CD4-positive, alpha-beta memory T cell (primary cell): Measurements from ENCODE around the gene SH3D21. TPM values are rescaled to one million over a fixed set of nuclear protein-coding genes. Genes with fewer than 3 reads are reported as not detected.

ENCODE experiments used
- CTCF ChIA-PET: fragments of 350-600 bp; sonication (Branson Sonifier 250); formaldehyde crosslinking; loops from one replicate; lab custom pipeline; 2021; ENCODE audit warnings: inconsistent platforms; ENCODE audit not compliant: partially characterized antibody; lab: Charles Lee
- POLR2A ChIA-PET: fragments of 350-600 bp; sonication (Branson Sonifier 250); formaldehyde crosslinking; loops from one replicate; lab custom pipeline; 2021; ENCODE audit not compliant: partially characterized antibody; lab: Charles Lee
- DNase-seq, 5 donors: peaks; one replicate each; pipeline versions ENCODE4 v3.0.0 to v3.0.0-alpha.2; 2020 to 2022; ENCODE audit warnings: mixed read lengths in 1 of 5
- H3K27ac ChIP-seq: one replicate; pipeline ENCODE4 v1.7.0; 2013; ENCODE audit warnings: low read depth, low read length
- H3K27me3 ChIP-seq: 2 replicates; pipeline ENCODE4 v1.7.0; 2013; ENCODE audit warnings: mild to moderate bottlenecking, low read length, moderate library complexity; ENCODE audit not compliant: insufficient read depth
- H3K36me3 ChIP-seq: 2 replicates; pipeline ENCODE4 v1.7.0; 2013; ENCODE audit warnings: mild to moderate bottlenecking, low read length, moderate library complexity; ENCODE audit not compliant: insufficient read depth
- H3K4me1 ChIP-seq: 2 replicates; pipeline ENCODE4 v1.7.0; 2013; ENCODE audit warnings: mild to moderate bottlenecking, low read length, moderate library complexity; ENCODE audit not compliant: insufficient read depth
- H3K4me3 ChIP-seq, 2 donors: one replicate each; pipeline ENCODE4 v1.7.0; 2013; ENCODE audit warnings: low read length in 2 of 2, mild to moderate bottlenecking in 1 of 2
- H3K9me3 ChIP-seq, 2 donors: one replicate each; pipeline ENCODE4 v1.7.0; 2013; ENCODE audit warnings: low read length in 2 of 2, control low read depth in 1 of 2; ENCODE audit not compliant: control insufficient read depth in 1 of 2
- H3K27ac Mint-ChIP-seq, 7 donors: one replicate each; pipeline ENCODE4 v1.8.0; 2020 to 2021; ENCODE audit warnings: mixed read lengths in 7 of 7, mild to moderate bottlenecking in 6 of 7, inconsistent platforms in 3 of 7, moderate library complexity in 3 of 7
- H3K27me3 Mint-ChIP-seq, 2 donors: one replicate each; pipeline ENCODE4 v1.8.0; 2020 to 2021; ENCODE audit warnings: mixed read lengths in 2 of 2
- H3K36me3 Mint-ChIP-seq, 2 donors: one replicate each; pipeline ENCODE4 v1.8.0; 2020 to 2021; ENCODE audit warnings: mixed read lengths in 2 of 2, inconsistent platforms in 1 of 2, mild to moderate bottlenecking in 1 of 2
- H3K4me1 Mint-ChIP-seq, 4 donors: one replicate each; pipeline ENCODE4 v1.8.0; 2020 to 2021; ENCODE audit warnings: mixed read lengths in 4 of 4, mild to moderate bottlenecking in 1 of 4
- H3K4me3 Mint-ChIP-seq, 8 donors: one replicate each; pipeline ENCODE4 v1.8.0; 2020 to 2021; ENCODE audit warnings: mixed read lengths in 8 of 8, mild to moderate bottlenecking in 7 of 8, moderate library complexity in 6 of 8, inconsistent platforms in 3 of 8
- H3K9me3 Mint-ChIP-seq, 8 donors: one replicate each; pipeline ENCODE4 v1.8.0; 2020 to 2021; ENCODE audit warnings: mixed read lengths in 8 of 8, mild to moderate bottlenecking in 5 of 8, inconsistent platforms in 3 of 8, moderate library complexity in 1 of 8
- intact Hi-C: fragments of 100-400 bp; cut with micrococcal nuclease; formaldehyde crosslinking; loops from one replicate; pipeline ENCODE4 v1.15.1; 2023
- polyA plus RNA-seq, 2 donors: library from polyadenylated mRNA; unstranded; fragments of 300-500 nt; fragmentation: Illumina TruSeq; gene quantifications; one replicate each; pipeline ENCODE4 v1.2.3, GENCODE V29; 2021
- total RNA-seq, 2 experiments: library from RNA; stranded (reverse); gene quantifications; one replicate each; pipeline ENCODE4 v1.2.3, GENCODE V29; 2021

SH3D21 gene
- total and polyA plus RNA-seq, 4 experiments from 2014 or later, result 3.2 to 3.3 TPM; not detected in 2

DNA sequence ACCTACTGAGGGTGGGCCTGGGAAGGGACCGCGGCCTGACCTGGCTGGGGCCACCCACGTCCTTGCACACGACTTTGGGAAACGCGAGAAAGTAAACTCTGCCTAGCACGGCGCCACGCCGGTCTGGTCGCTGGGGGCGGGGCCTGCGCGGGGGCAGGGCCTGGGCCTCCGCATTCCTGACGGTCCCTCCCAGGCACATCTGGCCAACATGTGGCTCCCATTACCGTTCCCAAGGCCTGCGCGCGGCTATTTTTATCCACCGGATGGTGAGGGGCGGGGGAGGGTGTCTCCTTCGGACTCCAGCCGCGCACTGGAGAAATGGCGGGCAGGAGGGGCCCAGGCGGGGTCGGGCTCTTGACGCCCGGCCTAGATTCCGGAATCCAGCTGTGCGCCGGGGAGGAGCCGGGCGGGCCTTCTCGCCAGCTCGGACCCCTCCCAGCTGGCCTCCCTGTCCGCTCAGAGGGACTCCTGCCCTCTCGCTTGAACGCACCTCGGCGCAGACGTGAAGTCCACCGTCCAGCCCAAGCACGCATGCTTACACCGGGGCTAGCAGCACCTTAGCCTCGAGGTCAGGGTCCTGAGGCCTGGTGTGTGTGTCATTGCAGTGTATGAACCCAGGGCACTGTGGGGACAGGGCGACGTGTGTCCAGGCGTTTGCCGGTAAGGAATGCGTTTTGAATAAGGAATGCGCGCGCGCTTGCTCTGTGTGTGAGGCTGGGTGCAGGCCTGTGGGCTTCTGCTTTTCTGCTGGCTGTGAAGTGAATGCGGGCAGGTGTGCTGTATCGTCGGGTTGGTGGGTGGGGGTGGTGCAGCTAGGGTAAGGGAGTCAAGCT lies 15.2 kb downstream of the SH3D21 start:
- Histone ChIP-seq H3K9me3 (no peaks in the 10 kb centered on the region), H3K27me3 (no peaks in the 10 kb centered on the region), H3K27ac (no peak overlapping the region), H3K4me3 (peak overlapping the region in 1 of 2 donors; percentile 19), H3K36me3 (no peaks in the 10 kb centered on the region), H3K4me1 (peaks cover 28% of the 10 kb centered on the region)
- ChIA-PET POLR2A (interaction anchor here (0.6 to 5.2 kb wide), 3 partner anchors 15 to 74 kb away, joined by 3 to 40 read pairs (median 14); partner anchors contain the start of gene SH3D21), CTCF (interaction anchor here (0.7 to 1.5 kb wide), 6 partner anchors 15 to 154 kb away, joined by 3 to 6 read pairs (median 4); partner anchors contain the start of gene SH3D21)
- peak overlapping the region; percentile 16 to 90 (median 75) for H3K27ac Mint-ChIP-seq
- H3K27me3 Mint-ChIP-seq, result no peaks in the 10 kb centered on the region
- peak overlapping the region; percentile 64 to 87 (median 76) for H3K4me3 Mint-ChIP-seq
- H3K36me3 Mint-ChIP-seq, result no peaks in the 10 kb centered on the region
- intact Hi-C loops, result loop anchor here (1.0 to 2.0 kb wide), 2 partner anchors 15 to 76 kb away; partner anchors contain the start of genes LSM10 and SH3D21
- peak in 2 of 5 donors; percentile 14 to 25 for DNase-seq
- H3K9me3 Mint-ChIP-seq, result no peaks in the 10 kb centered on the region
- peaks cover 12 to 28% (median 23%) of the 10 kb centered on the region in 4 donors for H3K4me1 Mint-ChIP-seq

DNA sequence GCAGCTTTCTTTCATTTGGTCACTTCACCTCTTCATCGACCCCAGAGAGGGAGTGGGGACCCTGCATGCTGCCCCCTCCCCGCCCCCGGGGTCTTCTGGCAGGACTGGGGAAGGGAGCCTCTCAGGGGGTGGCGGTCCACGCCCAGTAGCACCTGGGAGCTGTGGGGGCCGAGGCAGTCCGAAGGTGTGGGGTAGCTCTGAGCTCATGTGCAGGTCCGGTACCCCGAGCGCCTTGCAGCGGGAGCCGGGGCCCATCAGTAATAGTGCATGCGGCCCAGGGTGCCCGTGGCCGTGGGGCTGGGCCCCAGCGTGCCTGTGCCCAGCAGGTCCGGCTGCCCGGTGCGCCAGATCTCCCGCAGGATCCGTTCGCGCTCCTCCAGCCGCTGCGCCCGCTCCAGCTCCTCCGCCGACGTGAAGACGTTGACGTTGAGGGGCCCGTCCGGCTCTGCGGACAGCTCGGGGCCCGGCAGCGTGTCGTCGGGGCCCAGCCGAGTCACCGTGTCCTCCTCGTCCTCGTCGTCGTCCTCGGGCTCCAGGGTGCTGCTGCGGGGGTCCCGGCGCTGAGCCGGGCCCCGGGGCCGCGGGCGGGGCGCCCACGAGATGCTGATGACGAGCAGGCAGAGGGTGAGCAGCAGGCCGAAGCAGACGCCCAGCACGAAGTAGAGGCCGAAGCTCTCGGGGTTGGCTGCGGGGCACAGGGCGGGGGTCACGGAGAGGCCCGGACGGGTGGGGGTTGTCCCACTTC lies 16.0 kb downstream of the SH3D21 start:
- H3K27me3 Mint-ChIP-seq, result no peaks in the 10 kb centered on the region
- Histone ChIP-seq H3K4me3 (peak overlapping the region in 1 of 2 donors; percentile 19), H3K27ac (no peak overlapping the region), H3K27me3 (no peaks in the 10 kb centered on the region), H3K4me1 (peaks cover 28% of the 10 kb centered on the region), H3K9me3 (no peaks in the 10 kb centered on the region), H3K36me3 (no peaks in the 10 kb centered on the region)
- DNase-seq, result no peak
- H3K9me3 Mint-ChIP-seq, result no peaks in the 10 kb centered on the region
- no peaks in the 10 kb centered on the region for H3K36me3 Mint-ChIP-seq
- peak overlapping the region; percentile 10 to 82 (median 76) for H3K4me3 Mint-ChIP-seq
- H3K27ac Mint-ChIP-seq, result peak overlapping the region in 4 of 7 donors; percentile 66 to 90 (median 76)
- POLR2A ChIA-PET, result interaction anchor here (0.7 to 5.2 kb wide), 6 partner anchors 13 to 166 kb away, joined by 3 to 40 read pairs (median 4); partner anchors contain the start of genes MAP7D1 and SH3D21
- CTCF ChIA-PET, result interaction anchor here (0.8 to 1.5 kb wide), 4 partner anchors 16 to 155 kb away, joined by 3 to 6 read pairs (median 3); partner anchors contain the start of gene SH3D21
- H3K4me1 Mint-ChIP-seq, result peaks cover 16 to 28% (median 24%) of the 10 kb centered on the region in 4 donors
- intact Hi-C loops, result no loop called here

DNA sequence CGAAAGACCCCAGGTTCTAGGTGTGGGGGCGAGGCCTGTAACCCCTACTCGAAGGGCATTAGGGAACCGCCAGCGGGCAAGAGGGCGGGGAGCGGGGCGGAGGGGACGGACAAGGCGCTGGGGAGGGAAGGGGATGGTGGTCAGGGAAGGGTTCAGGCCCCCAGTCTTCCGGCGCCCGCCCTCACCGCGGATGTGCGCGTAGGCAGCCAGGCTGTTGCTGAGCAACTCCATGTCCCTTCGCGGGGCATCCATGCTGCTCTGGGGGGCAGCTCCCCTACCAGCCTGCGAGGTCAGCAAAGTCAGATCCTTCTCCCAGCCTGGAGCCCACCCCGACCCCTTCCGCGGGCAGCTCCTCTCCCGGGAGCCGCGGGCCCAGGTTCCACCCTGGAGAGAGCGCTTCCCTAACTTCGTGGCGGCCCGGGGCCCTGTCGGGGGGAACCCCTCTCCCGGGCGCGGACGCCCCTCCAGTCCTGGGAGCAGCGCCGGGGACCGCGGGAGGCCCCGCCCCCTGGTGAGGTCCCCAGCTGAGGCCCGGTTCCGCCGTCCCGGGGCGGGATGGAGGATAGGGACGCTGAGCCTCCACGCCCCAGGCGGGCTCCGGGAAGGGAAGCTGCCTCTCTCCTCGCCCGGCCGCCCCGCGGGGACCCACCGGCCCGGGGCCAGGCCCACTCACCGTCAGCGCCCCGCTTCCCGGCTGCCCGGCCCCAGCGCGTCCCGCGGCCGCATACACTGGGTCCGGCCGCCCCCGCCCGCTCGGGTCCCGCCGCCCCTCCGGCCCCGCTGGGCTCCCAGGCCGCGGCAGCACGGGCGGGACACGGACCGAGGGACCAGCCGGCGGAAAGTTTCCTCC lies 16.8 kb downstream of the SH3D21 start:
- peak overlapping the region in 3 of 7 donors; percentile 57 to 77 (median 60) for H3K27ac Mint-ChIP-seq
- ChIA-PET POLR2A (interaction anchor here (0.7 to 5.2 kb wide), 9 partner anchors 7 to 167 kb away, joined by 3 to 40 read pairs (median 3); partner anchors contain the start of genes MAP7D1, SH3D21 and STK40), CTCF (interaction anchor here (0.9 to 2.1 kb wide), 8 partner anchors 16 to 100 kb away, joined by 3 to 9 read pairs (median 4); partner anchors contain the start of gene SH3D21)
- DNase-seq, result peak in 3 of 5 donors; percentile 28 to 42 (median 36)
- Histone ChIP-seq H3K9me3 (no peaks in the 10 kb centered on the region), H3K36me3 (no peaks in the 10 kb centered on the region), H3K4me3 (peak overlapping the region in 1 of 2 donors; percentile 47), H3K4me1 (peaks cover 28% of the 10 kb centered on the region), H3K27me3 (no peaks in the 10 kb centered on the region), H3K27ac (peak overlapping the region; percentile 35)
- no peaks in the 10 kb centered on the region for H3K36me3 Mint-ChIP-seq
- H3K4me3 Mint-ChIP-seq, result peak overlapping the region; percentile 70 to 83 (median 77)
- intact Hi-C loops, result no loop called here
- H3K27me3 Mint-ChIP-seq, result no peaks in the 10 kb centered on the region
- H3K4me1 Mint-ChIP-seq, result peaks cover 18 to 28% (median 24%) of the 10 kb centered on the region in 4 donors
- H3K9me3 Mint-ChIP-seq, result no peaks in the 10 kb centered on the region

DNA sequence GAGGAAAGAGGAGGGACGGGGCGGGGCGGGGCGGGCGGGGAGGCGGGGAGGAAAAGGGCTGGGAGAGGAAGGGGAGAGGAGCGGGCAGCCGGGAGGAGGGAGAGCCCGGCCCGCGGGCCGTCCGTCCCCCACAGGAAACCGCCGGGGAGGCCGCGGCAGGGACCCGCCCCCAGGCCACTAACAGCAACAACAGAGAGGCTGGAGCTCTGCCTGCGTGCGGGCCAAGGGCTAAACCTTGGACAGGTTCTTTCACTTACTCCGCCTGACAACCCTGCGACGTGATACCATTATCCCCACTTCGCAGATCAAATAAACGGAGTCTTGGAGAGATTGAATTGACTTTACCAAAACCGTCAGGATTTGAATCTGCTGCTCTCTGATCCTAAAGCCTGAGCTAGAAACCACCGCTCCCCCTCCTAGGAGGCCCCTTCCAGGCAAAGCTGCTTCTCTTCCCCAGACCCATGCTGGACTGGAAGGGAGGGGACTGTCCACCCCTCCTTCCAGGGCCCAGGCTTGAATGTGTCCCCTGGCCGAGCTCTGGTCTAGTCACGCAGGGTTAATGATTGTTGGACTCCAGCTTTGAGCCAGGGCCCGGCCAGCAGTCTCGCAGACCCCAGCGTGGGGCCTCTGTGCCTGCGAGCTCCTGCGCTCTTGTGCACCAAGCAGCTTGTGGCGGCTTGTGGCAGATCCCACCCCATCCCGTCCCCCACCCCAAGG lies 17.6 kb downstream of the SH3D21 start, which contains the start of gene EVA1B:
Gene EVA1B (minus strand): TSS at position 10 of the 717 bp plus-strand sequence. CDS start 608 bp downstream, outside the sequence.
- POLR2A ChIA-PET, result interaction anchor here (0.9 to 5.2 kb wide), 7 partner anchors 8 to 63 kb away, joined by 3 to 40 read pairs (median 3); partner anchors contain the start of genes SH3D21 and STK40
- H3K4me1 Mint-ChIP-seq, result peaks cover 18 to 28% (median 24%) of the 10 kb centered on the region in 4 donors

DNA sequence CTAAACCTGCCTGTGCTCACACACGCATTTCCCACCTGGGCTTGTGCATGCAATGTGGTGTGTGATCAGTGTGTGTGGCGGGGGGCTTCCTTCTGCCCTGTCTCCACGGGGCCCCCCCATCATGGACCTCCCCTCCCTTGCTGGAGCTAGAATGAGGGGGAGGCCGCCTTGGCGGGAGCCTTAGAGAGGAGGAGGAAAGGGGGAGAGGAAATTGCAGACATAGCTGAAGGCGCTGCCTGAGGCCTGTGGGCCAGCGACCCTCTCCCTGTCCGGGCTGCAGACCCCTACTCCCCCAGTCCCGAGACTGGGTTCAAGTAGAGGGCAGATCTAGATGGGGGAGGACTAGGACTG lies 18.2 kb downstream of the SH3D21 start:
- Histone ChIP-seq H3K4me1 (peaks cover 28% of the 10 kb centered on the region), H3K27ac (no peak overlapping the region)
- no peaks in the 10 kb centered on the region for H3K36me3 Mint-ChIP-seq

More for the DNA sequence above, 17.6 kb downstream of the SH3D21 start, which contains the start of gene EVA1B:
- peak; percentile 26 to 54 (median 31) for DNase-seq
- H3K36me3 ChIP-seq, result no peaks in the 10 kb centered on the region
- H3K27ac Mint-ChIP-seq, result peak within 1 kb of the TSS in 6 of 7 donors; percentile 63 to 84 (median 76)
- H3K4me3 ChIP-seq, result peak within 1 kb of the TSS; percentile 47 to 73
- H3K36me3 Mint-ChIP-seq, result no peaks in the 10 kb centered on the region
- H3K9me3 Mint-ChIP-seq, result no peaks in the 10 kb centered on the region
- no peaks in the 10 kb centered on the region for H3K27me3 Mint-ChIP-seq
- H3K4me1 ChIP-seq, result peaks cover 28% of the 10 kb centered on the region
- H3K9me3 ChIP-seq, result no peaks in the 10 kb centered on the region
- intact Hi-C loops, result no loop called here
- CTCF ChIA-PET, result interaction anchor here (0.6 to 2.1 kb wide), 7 partner anchors 17 to 135 kb away, joined by 3 to 9 read pairs (median 4); partner anchors contain the start of gene SH3D21
- H3K27me3 ChIP-seq, result no peaks in the 10 kb centered on the region
- peak within 1 kb of the TSS; percentile 35 for H3K27ac ChIP-seq
- H3K4me3 Mint-ChIP-seq, result peak within 1 kb of the TSS; percentile 80 to 84 (median 83)

More for the DNA sequence above, 18.2 kb downstream of the SH3D21 start:
- H3K4me3 Mint-ChIP-seq, result peak overlapping the region; percentile 61 to 84 (median 82)
- Histone ChIP-seq H3K4me3 (peak overlapping the region in 1 of 2 donors; percentile 25), H3K36me3 (no peaks in the 10 kb centered on the region), H3K27me3 (no peaks in the 10 kb centered on the region), H3K9me3 (no peaks in the 10 kb centered on the region)
- CTCF ChIA-PET, result interaction anchor here (0.6 to 2.1 kb wide), 7 partner anchors 18 to 135 kb away, joined by 3 to 9 read pairs (median 4); partner anchors contain the start of gene SH3D21
- no peaks in the 10 kb centered on the region for H3K9me3 Mint-ChIP-seq
- H3K4me1 Mint-ChIP-seq, result peaks cover 18 to 31% (median 25%) of the 10 kb centered on the region in 4 donors
- POLR2A ChIA-PET, result interaction anchor here (0.9 to 5.2 kb wide), 4 partner anchors 18 to 63 kb away, joined by 3 to 40 read pairs (median 10); partner anchors contain the start of genes SH3D21 and STK40
- DNase-seq, result no peak
- H3K27ac Mint-ChIP-seq, result peak overlapping the region in 2 of 7 donors; percentile 32 to 33
- intact Hi-C loops, result no loop called here
- H3K27me3 Mint-ChIP-seq, result no peaks in the 10 kb centered on the region
